IMR-90 (cell line): ENCODE data around the gene HEY2. TPM values are rescaled to one million over a fixed set of nuclear protein-coding genes. Genes with fewer than 3 reads are reported as not detected.

Source experiments
- ATAC-seq: fragments of 200-7000 bp; cut with Tn5 transposase; 2 replicates; pipeline ENCODE4 v1.9.1; 2020; ENCODE audit warnings: low read depth, mild to moderate bottlenecking, moderate library complexity
- BruUV-seq: library from RNA; stranded (reverse); fragments of 400-500 nt; replicated peaks from 2 replicates; lab custom pipeline; 2021; lab: Mats Ljungman, UMichigan
- CTCF ChIA-PET: fragments of 300-600 bp; formaldehyde crosslinking; extraction: SDS; loops from one replicate; lab custom pipeline; 2021; ENCODE audit warnings: antibody characterized with exemption; lab: Yijun Ruan, JAX
- POLR2A ChIA-PET: fragments of 300-600 bp; sonication (Branson Sonifier 250); formaldehyde crosslinking; loops from one replicate; lab custom pipeline; 2022; ENCODE audit warnings: antibody characterized with exemption; ENCODE audit not compliant: unreplicated experiment; lab: Charles Lee
- DNase-seq: peaks from one replicate; pipeline ENCODE4 v3.0.0; 2013
- H2AFZ ChIP-seq: replicated peaks from 2 replicates; pipeline ENCODE3; 2013; ENCODE audit warnings: low read length, mild to moderate bottlenecking; ENCODE audit not compliant: poor library complexity
- H2AK5ac ChIP-seq: 2 replicates; pipeline ENCODE4 v1.6.1; 2013; ENCODE audit warnings: low read depth, low read length, inconsistent platforms
- H2AK9ac ChIP-seq: replicated peaks from 2 replicates; pipeline ENCODE3; 2013; ENCODE audit warnings: mild to moderate bottlenecking, low read depth, low read length, moderate library complexity; ENCODE audit not compliant: poor library complexity
- H2BK120ac ChIP-seq: 2 replicates; pipeline ENCODE4 v1.6.1; 2013; ENCODE audit warnings: low read depth, low read length, inconsistent platforms
- H2BK15ac ChIP-seq: 3 replicates; pipeline ENCODE4 v1.6.1; 2013; ENCODE audit warnings: low read depth, low read length, inconsistent platforms
- H2BK20ac ChIP-seq: 2 replicates; pipeline ENCODE4 v1.6.1; 2013; ENCODE audit warnings: low read depth, mild to moderate bottlenecking, inconsistent platforms, low read length, moderate library complexity
- H2BK5ac ChIP-seq: 2 replicates; pipeline ENCODE4 v1.6.1; 2013; ENCODE audit warnings: mild to moderate bottlenecking, low read depth, low read length, inconsistent platforms; ENCODE audit not compliant: poor library complexity, severe bottlenecking
- H3K14ac ChIP-seq: replicated peaks from 2 replicates; pipeline ENCODE4 v1.6.1; 2013; ENCODE audit warnings: low read depth, low read length, inconsistent platforms
- H3K18ac ChIP-seq: 2 replicates; pipeline ENCODE4 v1.6.1; 2013; ENCODE audit warnings: low read depth, low read length, control low read depth
- H3K23ac ChIP-seq: 2 replicates; pipeline ENCODE4 v1.6.1; 2013; ENCODE audit warnings: low read depth, low read length, inconsistent platforms
- H3K27ac ChIP-seq: 2 replicates; pipeline ENCODE4 v1.5.1; 2013; ENCODE audit warnings: mild to moderate bottlenecking, control low read depth, low read length; ENCODE audit not compliant: insufficient read depth
- H3K27me3 ChIP-seq: 2 replicates; pipeline ENCODE4 v1.6.1; 2013; ENCODE audit warnings: low read length; ENCODE audit not compliant: control insufficient read depth, insufficient read depth
- H3K36me3 ChIP-seq: 2 replicates; pipeline ENCODE4 v1.6.1; 2013; ENCODE audit warnings: low read length, mixed read lengths; ENCODE audit not compliant: control insufficient read depth, insufficient read depth
- H3K4ac ChIP-seq: 2 replicates; pipeline ENCODE4 v1.6.1; 2013; ENCODE audit warnings: low read depth, low read length, inconsistent platforms
- H3K4me1 ChIP-seq: 2 replicates; pipeline ENCODE4 v1.6.1; 2013; ENCODE audit warnings: low read length, mixed read lengths; ENCODE audit not compliant: control insufficient read depth, insufficient read depth
- H3K4me2 ChIP-seq: 2 replicates; pipeline ENCODE4 v1.6.1; 2013; ENCODE audit warnings: low read depth, mild to moderate bottlenecking, control low read depth, low read length, moderate library complexity
- H3K4me3 ChIP-seq: 2 replicates; pipeline ENCODE4 v1.5.1; 2013; ENCODE audit warnings: low read depth, mild to moderate bottlenecking, control low read depth, low read length, moderate library complexity; ENCODE audit not compliant: insufficient read depth
- H3K56ac ChIP-seq: 2 replicates; pipeline ENCODE4 v1.6.1; 2013; ENCODE audit warnings: low read length, inconsistent platforms; ENCODE audit not compliant: insufficient read depth; ENCODE audit errors: extremely low read depth
- H3K79me1 ChIP-seq, 2 experiments: 2 replicates each; pipeline ENCODE4 v1.6.1; 2013; ENCODE audit warnings: low read length in 2 of 2, inconsistent platforms in 1 of 2, low read depth in 1 of 2
- H3K9ac ChIP-seq: 2 replicates; pipeline ENCODE4 v1.6.1; 2013; ENCODE audit warnings: low read depth, low read length, control low read depth
- H3K9me1 ChIP-seq: 2 replicates; pipeline ENCODE4 v1.6.1; 2013; ENCODE audit warnings: low read length, inconsistent platforms; ENCODE audit not compliant: insufficient read depth
- H3K9me3 ChIP-seq: 2 replicates; pipeline ENCODE4 v1.6.1; 2013; ENCODE audit warnings: low read length; ENCODE audit not compliant: control insufficient read depth, insufficient read depth
- H4K20me1 ChIP-seq: 2 replicates; pipeline ENCODE4 v1.6.1; 2013; ENCODE audit warnings: low read length, inconsistent platforms; ENCODE audit not compliant: insufficient read depth
- H4K5ac ChIP-seq: 2 replicates; pipeline ENCODE4 v1.6.1; 2013; ENCODE audit warnings: mild to moderate bottlenecking, low read depth, low read length, control low read depth
- H4K8ac ChIP-seq, 2 experiments: 2 replicates each; pipeline ENCODE4 v1.6.1; 2013; ENCODE audit warnings: low read depth in 2 of 2, low read length in 2 of 2, control low read depth in 1 of 2, inconsistent platforms in 1 of 2
- H4K91ac ChIP-seq: 2 replicates; pipeline ENCODE4 v1.6.1; 2013; ENCODE audit warnings: low read depth, low read length, inconsistent platforms; ENCODE audit not compliant: insufficient read depth
- CTCF ChIP-seq: conservative IDR thresholded peaks from 2 replicates; pipeline ENCODE4 v1.5.1; 2012; ENCODE audit warnings: mild to moderate bottlenecking, low read depth, low read length, improper control_type of control experiment
- RCOR1 ChIP-seq: IDR thresholded peaks from 2 replicates; pipeline ENCODE4 v1.6.1; 2012; ENCODE audit warnings: mild to moderate bottlenecking, low read length, improper control_type of control experiment; ENCODE audit not compliant: insufficient replicate concordance
- WGBS, 2 experiments: methylation state at CpG; one replicate each; pipeline versions ENCODE4 v1.1.5 to v1.1.7; 2013; ENCODE audit warnings: missing lambda C conversion rate in 2 of 2; ENCODE audit not compliant: insufficient read length in 1 of 2; ENCODE audit errors: extremely low coverage in 2 of 2; 5-methylcytosine and 5-hydroxymethylcytosine counted together
- dilution Hi-C: fragments of 300-500 bp; cut with HindIII; formaldehyde crosslinking; loops from one replicate; pipeline ENCODE4 v1.14.3; 2018; ENCODE audit warnings: low sequenced_read_pairs; ENCODE audit not compliant: unreplicated experiment
- in situ Hi-C: fragments of 300-500 bp; cut with MboI; formaldehyde crosslinking; loops from 3 replicates; pipeline ENCODE4 v1.14.3; 2019; ENCODE audit warnings: low sequenced_read_pairs, inconsistent platforms, mixed read lengths
- intact Hi-C: fragments of 100-400 bp; cut with micrococcal nuclease; formaldehyde crosslinking; loops from 2 replicates; pipeline ENCODE4 v1.10.0; 2022
- polyA plus RNA-seq, 3 experiments: library from polyadenylated mRNA; depleted of rRNA; stranded (reverse); fragments of >200 nt; gene quantifications; 2 replicates each; pipeline ENCODE4 v1.2.3, GENCODE V29; 2012; ENCODE audit warnings: low replicate concordance in 1 of 3
- total RNA-seq: library from RNA; depleted of rRNA; stranded (reverse); fragments of >200 nt; gene quantifications from 2 replicates; pipeline ENCODE4 v1.2.3, GENCODE V29; 2012; rRNA removed

The HEY2 gene
- total and polyA plus RNA-seq, 2 of the 4 experiments (the other 2 are of a cell fraction): not detected

DNA sequence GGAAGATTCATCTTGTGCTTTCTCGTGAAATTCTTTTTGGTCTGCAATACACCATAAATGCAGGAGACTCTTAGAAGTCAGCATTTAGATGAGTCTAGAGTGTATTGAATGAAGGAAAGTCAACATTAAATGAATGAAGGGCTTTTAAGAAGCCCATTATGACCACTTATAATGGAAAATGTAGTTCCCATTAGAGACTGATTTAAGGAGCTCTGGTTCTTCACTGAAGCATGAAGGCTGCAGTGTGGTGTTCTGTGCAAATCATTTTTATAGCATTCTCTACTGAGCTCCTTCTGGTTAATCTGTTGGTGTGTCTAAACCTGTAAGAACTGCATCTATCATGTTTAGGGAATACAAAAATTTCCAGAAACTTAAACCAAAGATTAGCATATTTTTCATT lies 61.0 kb downstream of the HEY2 start:
- Histone ChIP-seq H4K20me1 (no peaks in the 10 kb centered on the region; the same call in 1 of the 2 replicates), H3K9ac (no peak overlapping the region), H3K27me3 (no peaks in the 10 kb centered on the region), H3K9me3 (no peaks in the 10 kb centered on the region), H3K27ac (no peak overlapping the region), H2AFZ (no peak overlapping the region), H2AK5ac (no peak overlapping the region), H3K4me2 (no peak overlapping the region), H3K36me3 (0 out of 2 replicates have a peak, but pooled peaks cover 1% of the 10 kb centered on the region), H2BK5ac (no peak overlapping the region), H3K4me3 (no peak overlapping the region), H4K5ac (no peak overlapping the region), H2AK9ac (no peak overlapping the region), H3K4ac (no peak overlapping the region), H3K4me1 (peaks cover 19% of the 10 kb centered on the region), H2BK120ac (no peak overlapping the region), H4K8ac (no peak overlapping the region), H4K91ac (no peak overlapping the region), H3K79me1 (peaks cover 12 to 31% of the 10 kb centered on the region in 2 experiments; a peak in 3 of 4 replicates), H3K18ac (no peak overlapping the region), H3K23ac (no peak overlapping the region), H3K14ac (no peak overlapping the region), H3K56ac (no peak overlapping the region), H2BK15ac (no peak overlapping the region), H3K9me1 (peaks cover 11% of the 10 kb centered on the region), H2BK20ac (no peak overlapping the region)
- CTCF ChIA-PET: interaction anchor here (1.2 kb wide), 1 partner anchor 19 kb away, joined by 4 read pairs; the partner anchor contains the start of gene NCOA7
- dilution Hi-C loops (no loop called here), in situ Hi-C loops (no loop called here), intact Hi-C loops (no loop called here)
- POLR2A ChIA-PET: interaction anchor here (0.6 kb wide), 1 partner anchor 628 kb away, joined by 4 read pairs; no protein-coding TSS in a partner anchor
- BruUV-seq: no TSS peak
- TF ChIP-seq CTCF: no peak
- TF ChIP-seq RCOR1: no peak
- DNase-seq (no peak), ATAC-seq (no peak)
- no CpG with 5 or more reads among the region's 1 CpG for WGBS, 2 experiments

Other genes starting within 250 kb of the HEY2 start
- 12.9 and 17.2 TPM in 2 replicates for gene NCOA7, start 41.3 kb downstream of the HEY2 start, total RNA-seq
- gene NCOA7, start 41.3 kb downstream of the HEY2 start, polyA plus RNA-seq (2012; rRNA removed): 8.8 and 12.6 TPM in 2 replicates
- gene HINT3, start 207.1 kb downstream of the HEY2 start, total RNA-seq: 6.5 and 9.4 TPM in 2 replicates
- 2.3 and 3.4 TPM in 2 replicates for gene HINT3, start 207.1 kb downstream of the HEY2 start, polyA plus RNA-seq (2012; rRNA removed)
- gene TRMT11, start 236.9 kb downstream of the HEY2 start, total RNA-seq: 19.0 and 29.7 TPM in 2 replicates
- gene TRMT11, start 236.9 kb downstream of the HEY2 start, polyA plus RNA-seq (2012; rRNA removed): 10.9 and 14.3 TPM in 2 replicates